Panc1 (cell line): ENCODE results near the gene CLIC4. TPM values are rescaled to one million over a fixed set of nuclear protein-coding genes. Genes with fewer than 3 reads are reported as not detected.

Experiments
- ATAC-seq: fragments of 200-7000 bp; cut with Tn5 transposase; 2 replicates; pipeline ENCODE4 v1.9.1; 2020; ENCODE audit warnings: mild to moderate bottlenecking, moderate library complexity
- BruUV-seq: library from RNA; stranded (reverse); fragments of 400-500 nt; replicated peaks from 2 replicates; lab custom pipeline; 2021; lab: Mats Ljungman, UMichigan
- CTCF ChIA-PET: fragments of 300-600 bp; sonication (Branson Sonifier 250); formaldehyde crosslinking; loops from one replicate; lab custom pipeline; 2022; ENCODE audit warnings: antibody characterized with exemption; lab: Charles Lee
- POLR2A ChIA-PET: fragments of 300-600 bp; sonication (Branson Sonifier 250); formaldehyde crosslinking; loops from one replicate; lab custom pipeline; 2022; ENCODE audit warnings: antibody characterized with exemption; lab: Charles Lee
- DNase-seq: peaks from one replicate; pipeline ENCODE4 v3.0.0-alpha.2; 2010; ENCODE audit warnings: low read depth, low spot score
- H3K27ac ChIP-seq: 2 replicates; pipeline ENCODE4 v1.5.1; 2011; ENCODE audit warnings: mild to moderate bottlenecking, low read length, inconsistent platforms
- H3K27me3 ChIP-seq: fragments of 200-500 bp; sonication (Bioruptor generic); 2 replicates; pipeline ENCODE4 v1.6.0; 2014; ENCODE audit warnings: low read length, inconsistent platforms; ENCODE audit not compliant: control insufficient read depth, insufficient read depth
- H3K36me3 ChIP-seq: fragments of 200-500 bp; sonication (Bioruptor generic); 2 replicates; pipeline ENCODE4 v1.5.1; 2014; ENCODE audit warnings: inconsistent platforms, mild to moderate bottlenecking, low read length, moderate library complexity; ENCODE audit not compliant: control insufficient read depth, insufficient read depth
- H3K4me1 ChIP-seq: 2 replicates; pipeline ENCODE4 v1.5.1; 2011; ENCODE audit warnings: inconsistent platforms, mild to moderate bottlenecking, low read length, moderate library complexity; ENCODE audit not compliant: control insufficient read depth, insufficient read depth
- H3K4me3 ChIP-seq, 2 experiments: 2 replicates each; pipeline ENCODE4 v1.5.1; 2011 to 2012; ENCODE audit warnings: low read depth in 2 of 2, low read length in 2 of 2, mild to moderate bottlenecking in 2 of 2, inconsistent platforms in 1 of 2, moderate library complexity in 1 of 2
- H3K9me3 ChIP-seq: fragments of 200-500 bp; sonication (Bioruptor generic); 2 replicates; pipeline ENCODE4 v1.5.1; 2014; ENCODE audit warnings: low read depth, mild to moderate bottlenecking, inconsistent platforms, low read length, moderate library complexity; ENCODE audit not compliant: control insufficient read depth, insufficient read depth
- CTCF ChIP-seq: fragments of 450-650 bp; IDR thresholded peaks from 2 replicates; pipeline ENCODE4 v1.5.1; 2017; ENCODE audit warnings: mild to moderate bottlenecking
- POLR2AphosphoS5 ChIP-seq: IDR thresholded peaks from 2 replicates; pipeline ENCODE4 v1.6.1; 2012; ENCODE audit warnings: mild to moderate bottlenecking, low read depth, low read length, moderate library complexity
- REST ChIP-seq, 2 experiments: IDR thresholded peaks; 2 replicates each; pipeline ENCODE4 v1.6.1; 2011 to 2012; ENCODE audit warnings: low read depth in 2 of 2, control low read depth in 1 of 2, low read length in 1 of 2, mild to moderate bottlenecking in 1 of 2, moderate library complexity in 1 of 2; ENCODE audit not compliant: insufficient read depth in 1 of 2
- SIN3A ChIP-seq: IDR thresholded peaks from 2 replicates; pipeline ENCODE4 v1.6.1; 2012; ENCODE audit warnings: low read depth, mild to moderate bottlenecking, low read length, moderate library complexity, borderline replicate concordance; ENCODE audit not compliant: insufficient read depth
- TCF7L2 ChIP-seq: IDR thresholded peaks from 2 replicates; pipeline ENCODE4 v1.6.1; 2011; ENCODE audit warnings: mild to moderate bottlenecking, low read depth, low read length, inconsistent platforms
- in situ Hi-C: cut with HindIII; loops from 2 replicates; pipeline ENCODE4 v1.10.0; 2016; ENCODE audit warnings: low sequenced_read_pairs, low pct_unique_long_range_greater_than_20kb
- intact Hi-C: fragments of 100-400 bp; cut with micrococcal nuclease; formaldehyde crosslinking; loops from one replicate; pipeline ENCODE4 v1.10.0; 2022; ENCODE audit not compliant: unreplicated experiment
- total RNA-seq: library from RNA; stranded (reverse); gene quantifications from one replicate; pipeline ENCODE4 v1.2.1, GENCODE V29; 2021; ENCODE audit not compliant: unreplicated experiment

CLIC4 gene
- total RNA-seq, 1 experiment from 2014 or later: 123 TPM

GRCh38 chr1:24699628-24700027, 45.6 kb upstream of the CLIC4 start:
- POLR2A ChIA-PET: interaction anchor here (0.5 to 0.7 kb wide), 3 partner anchors 24 to 342 kb away, joined by 3 to 4 read pairs (median 3); no protein-coding TSS in a partner anchor

GRCh38 chr1:24702511-24703293, 42.5 kb upstream of the CLIC4 start:
- ChIA-PET CTCF (interaction anchor here (0.8 kb wide), 1 partner anchor 64 kb away, joined by 4 read pairs; no protein-coding TSS in a partner anchor), POLR2A (no interaction called here)
- Histone ChIP-seq H3K4me1 (peaks cover 21% of the 10 kb centered on the region), H3K9me3 (no peaks in the 10 kb centered on the region), H3K27me3 (no peaks in the 10 kb centered on the region), H3K27ac (0 out of 2 replicates have a peak overlapping the region, but pooled peaks have one; percentile 57), H3K4me3 (no peak overlapping the region), H3K36me3 (no peaks in the 10 kb centered on the region)
- BruUV-seq: no TSS peak
- peak; percentile 47 for ATAC-seq
- intact Hi-C loops: no loop called here
- in situ Hi-C loops: no loop called here
- no peak for DNase-seq
- TF ChIP-seq SIN3A: no peak
- no peak for TF ChIP-seq CTCF
- TF ChIP-seq POLR2AphosphoS5: no peak
- TF ChIP-seq TCF7L2: no peak; the same call in 1 of the 2 replicates

More at GRCh38 chr1:24699628-24700027, 45.6 kb upstream of the CLIC4 start:
- no peaks in the 10 kb centered on the region for H3K36me3 ChIP-seq
- H3K27ac ChIP-seq: no peak overlapping the region
- intact Hi-C loops: no loop called here
- DNase-seq (no peak), ATAC-seq (no peak)
- TF ChIP-seq POLR2AphosphoS5 (no peak), TCF7L2 (no peak), SIN3A (no peak), REST (IDR thresholded peaks at IDR 0.05; ENCODE audit: insufficient read depth in 1 of 2, low read depth in 2 of 2, low read length in 1 of 2) (no peak), CTCF (no peak)
- in situ Hi-C loops: no loop called here
- no TSS peak for BruUV-seq
- H3K4me1 ChIP-seq: peaks cover 9% of the 10 kb centered on the region; the same call in 1 of the 2 replicates
- no peaks in the 10 kb centered on the region for H3K9me3 ChIP-seq
- no peaks in the 10 kb centered on the region for H3K27me3 ChIP-seq
- H3K4me3 ChIP-seq: no peak overlapping the region
- CTCF ChIA-PET: no interaction called here
